HuH-7.5 (cell line): ENCODE measurements around the gene ZNF747.
A peak's percentile ranks its signal among the peaks of the same experiment; 100 is the strongest.
"Not testable (repeated sequence)": the region's sequence is repeated elsewhere in the genome, so short reads cannot be mapped to it uniquely, and the experiment has no call there.

Experiments used
- DNase-seq: peaks from one replicate; pipeline ENCODE4 v3.0.0; 2011; ENCODE audit warnings: low spot score

Gene ZNF747

DNA sequence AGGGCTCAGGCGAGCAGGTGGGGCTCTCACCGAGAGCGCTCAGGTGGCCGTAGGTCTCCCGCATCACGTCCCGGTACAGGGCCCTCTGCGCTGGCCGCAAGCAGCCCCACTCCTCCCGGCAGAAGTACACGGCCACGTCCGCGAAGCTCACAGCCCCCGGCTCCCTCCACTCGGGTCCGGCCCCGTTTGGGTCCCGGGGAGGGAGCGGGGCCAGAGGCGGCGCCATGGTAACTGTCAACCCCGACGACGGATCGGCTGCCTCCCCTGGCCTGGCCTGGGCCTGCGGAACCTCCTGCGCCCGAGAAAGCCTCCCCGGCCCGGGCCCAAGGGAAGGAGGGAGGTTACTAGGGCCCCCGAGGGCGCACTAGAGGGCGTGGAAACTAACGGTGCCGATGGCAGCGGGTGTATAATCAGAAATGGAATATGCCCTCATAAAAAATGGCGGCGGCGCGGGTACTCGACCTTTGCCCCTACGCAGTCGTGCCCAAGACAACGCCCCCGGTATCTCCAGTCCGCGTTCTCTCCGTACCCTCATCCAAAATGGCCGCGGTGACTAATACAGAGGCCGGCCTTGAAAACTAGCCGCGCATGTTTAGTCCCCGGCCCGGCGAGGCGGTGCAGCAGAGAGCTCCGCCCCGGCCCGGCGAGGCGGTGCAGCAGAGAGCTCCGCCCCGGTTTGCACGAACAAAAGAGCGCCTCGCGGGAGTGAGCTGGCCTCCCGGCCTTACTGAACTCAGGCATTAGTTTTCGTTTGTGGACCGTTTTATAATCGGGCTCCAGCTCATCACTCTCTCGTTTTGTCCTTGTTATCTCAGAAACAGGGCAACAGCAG is 23.5 kb upstream of the ZNF747 start, which contains the start of gene ZNF764:
Gene ZNF764 (minus strand): TSS at position 418 of the 832 bp plus-strand sequence. CDS start 192 bp downstream, at position 226.
- peak; percentile 95 for DNase-seq

DNA sequence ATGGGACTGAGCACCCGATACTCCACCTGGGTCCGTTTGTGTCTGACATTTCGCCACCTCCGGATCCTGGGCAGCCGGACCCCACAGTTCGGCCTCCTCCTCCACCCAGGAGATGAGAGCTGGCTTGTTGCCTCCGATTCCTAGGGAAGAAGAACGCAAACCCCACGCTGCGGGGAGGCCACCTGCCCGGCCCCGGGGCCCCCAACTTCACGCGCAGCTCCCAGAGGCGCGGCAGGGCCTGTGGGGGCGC is 23.0 kb upstream of the ZNF747 start:
- DNase-seq: no peak

GRCh38 chr16:30556125-30556473 is 21.4 kb upstream of the ZNF747 start:
- no peak for DNase-seq

- DNase-seq: no peak
Measured at GRCh38 chr16:30555315-30556124, 20.9 kb upstream of the ZNF747 start.

DNA sequence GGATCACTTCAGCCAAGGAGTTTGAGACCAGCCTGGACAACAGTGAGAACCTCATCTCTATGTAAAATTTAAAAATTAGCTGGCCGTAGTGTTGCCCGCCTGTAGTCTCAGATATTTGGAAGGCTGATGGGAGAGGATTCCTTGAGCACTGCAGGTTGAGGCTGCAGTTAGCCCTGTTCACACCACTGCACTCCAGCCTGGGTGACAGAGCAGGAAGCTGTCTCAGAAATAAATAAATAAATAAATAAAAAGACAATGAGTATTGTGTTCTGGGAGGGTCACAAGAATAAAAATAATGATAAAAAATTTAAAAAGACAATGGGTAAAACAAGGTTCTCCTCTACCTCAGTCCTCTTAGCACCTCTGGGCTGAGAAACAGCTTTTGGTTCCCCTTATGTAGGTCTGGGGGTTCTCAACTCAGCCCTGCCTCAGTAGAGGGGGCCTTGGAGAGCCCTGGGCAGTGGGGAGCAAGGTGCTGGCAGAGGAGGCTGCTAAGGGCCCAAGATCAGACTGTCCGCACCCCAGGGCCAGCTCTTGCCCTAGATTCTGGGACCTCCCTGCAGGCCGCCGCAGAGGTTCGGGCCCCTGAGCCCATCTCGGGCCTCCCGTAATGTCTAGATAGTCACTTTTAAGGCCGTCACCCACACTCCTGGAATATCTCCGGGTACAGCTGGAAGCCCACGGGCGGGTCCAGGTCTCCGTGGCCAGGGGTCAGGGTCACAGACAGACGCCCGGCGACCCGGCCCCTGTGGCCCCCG is 20.1 kb upstream of the ZNF747 start:
- no peak for DNase-seq

GRCh38 chr16:30553393-30553899 is 18.8 kb upstream of the ZNF747 start:
- DNase-seq: no peak

- no peak for DNase-seq
Measured at GRCh38 chr16:30552956-30553355, 18.3 kb upstream of the ZNF747 start.

DNA sequence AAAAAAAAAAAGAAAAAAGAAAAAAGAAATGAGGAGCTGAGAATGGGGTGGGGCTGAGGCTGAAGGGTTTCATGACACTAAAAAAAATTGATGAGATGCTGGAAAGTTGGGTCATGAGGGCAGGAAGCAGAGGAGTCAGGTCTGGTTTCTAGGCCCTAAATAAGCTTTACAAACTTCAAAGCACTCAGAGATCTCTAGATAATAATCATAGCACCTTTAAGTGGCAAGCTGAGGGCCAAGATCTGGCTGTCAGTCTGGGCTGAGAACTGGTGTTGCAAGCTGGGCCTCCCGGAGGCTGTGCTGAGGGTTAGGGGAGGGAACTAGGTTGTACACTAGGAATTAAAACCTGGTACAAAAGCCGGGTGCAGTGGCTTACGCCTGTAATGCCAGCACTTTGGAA is 17.1 kb upstream of the ZNF747 start:
- DNase-seq: no peak

DNA sequence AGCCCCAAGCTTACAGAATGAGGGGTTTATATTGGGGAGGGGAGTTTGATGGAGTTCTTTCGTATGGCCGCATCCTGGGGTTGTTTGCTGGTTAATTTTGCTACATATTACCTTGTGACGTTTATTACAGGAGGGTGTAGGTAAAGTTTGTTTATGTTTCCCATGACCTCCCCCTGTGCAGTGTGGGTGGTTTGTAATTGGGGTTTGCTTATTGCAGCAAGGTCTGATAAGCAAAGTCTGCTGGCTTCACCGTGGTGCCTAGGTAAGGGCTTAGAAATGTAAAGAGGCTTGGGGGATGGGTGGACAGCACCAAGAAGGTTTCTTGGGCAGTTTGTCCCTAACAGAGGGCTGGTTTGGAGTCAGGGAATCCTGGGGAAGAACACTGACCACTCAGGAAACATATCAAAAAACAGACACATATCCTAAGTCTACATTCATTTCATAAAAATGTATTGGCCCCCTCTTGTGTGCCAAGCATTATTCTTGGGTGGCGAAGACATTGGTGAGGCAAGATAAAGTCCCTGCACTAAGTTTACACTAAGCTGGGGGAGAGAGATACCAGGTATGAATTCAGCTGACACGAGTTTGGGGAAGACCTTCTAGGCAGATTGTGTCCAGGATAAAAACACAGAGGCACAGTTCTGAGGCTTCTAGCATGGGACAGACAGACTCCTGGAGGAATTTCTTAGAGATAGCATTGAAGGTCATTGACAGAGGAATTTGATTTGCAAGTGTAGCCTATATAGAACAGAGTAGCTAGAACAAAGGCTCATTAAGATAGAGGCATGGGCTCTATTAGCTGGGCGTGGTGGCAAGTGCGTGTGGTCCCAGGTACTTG is 14.0 kb upstream of the ZNF747 start:
- no peak for DNase-seq

- no peak for DNase-seq
Measured at GRCh38 chr16:30546115-30546514, 11.5 kb upstream of the ZNF747 start.

DNA sequence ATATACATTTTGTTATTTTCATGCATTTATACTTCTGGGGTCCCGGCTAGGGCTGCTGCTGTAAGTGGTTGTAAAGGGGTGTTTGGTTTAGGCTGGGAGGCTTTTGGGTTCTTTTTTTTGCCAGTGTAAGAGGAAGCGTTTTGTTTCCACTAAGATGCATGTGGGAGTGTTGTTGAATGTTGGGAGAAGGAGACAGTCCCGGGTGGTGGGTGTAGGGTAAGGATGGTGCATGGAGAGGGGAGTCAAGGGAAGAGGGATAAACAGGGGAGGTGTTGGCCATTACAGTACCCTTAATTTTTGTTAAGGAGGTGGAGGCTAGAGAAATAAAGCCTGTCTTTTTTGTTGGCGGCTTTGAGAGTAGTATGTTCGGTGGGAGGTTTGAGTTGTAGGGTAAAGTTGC is 8.4 kb upstream of the ZNF747 start:
- DNase-seq: no peak

- DNase-seq: no peak
Measured at GRCh38 chr16:30541502-30542329, 7.1 kb upstream of the ZNF747 start.

DNA sequence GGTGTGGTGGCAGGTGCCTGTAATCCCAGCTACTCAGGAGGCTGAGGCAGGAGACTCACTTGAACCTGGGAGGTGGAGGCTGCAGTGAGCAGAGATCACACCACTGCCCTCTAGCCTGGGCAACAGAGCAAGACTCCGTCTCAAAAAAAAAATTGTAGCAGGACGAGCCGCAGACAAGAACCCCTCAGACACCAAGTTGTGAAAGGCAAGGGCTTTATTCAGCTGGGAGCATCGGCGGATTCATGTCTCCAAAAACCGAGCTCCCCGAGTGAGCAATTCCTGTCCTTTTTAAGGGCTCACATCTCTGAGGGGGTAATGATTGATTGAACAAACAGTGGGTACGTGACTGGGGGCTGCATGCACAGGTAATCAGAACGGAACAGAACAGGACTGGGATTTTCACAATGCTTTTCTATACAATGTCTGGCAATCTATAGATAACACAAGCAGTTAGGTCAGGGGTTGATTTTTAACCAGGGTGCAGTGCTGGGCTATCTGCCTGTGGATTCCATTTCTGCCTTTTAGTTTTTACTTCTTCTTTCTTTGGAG is 6.3 kb upstream of the ZNF747 start:
- DNase-seq: not testable (repeated sequence)

DNA sequence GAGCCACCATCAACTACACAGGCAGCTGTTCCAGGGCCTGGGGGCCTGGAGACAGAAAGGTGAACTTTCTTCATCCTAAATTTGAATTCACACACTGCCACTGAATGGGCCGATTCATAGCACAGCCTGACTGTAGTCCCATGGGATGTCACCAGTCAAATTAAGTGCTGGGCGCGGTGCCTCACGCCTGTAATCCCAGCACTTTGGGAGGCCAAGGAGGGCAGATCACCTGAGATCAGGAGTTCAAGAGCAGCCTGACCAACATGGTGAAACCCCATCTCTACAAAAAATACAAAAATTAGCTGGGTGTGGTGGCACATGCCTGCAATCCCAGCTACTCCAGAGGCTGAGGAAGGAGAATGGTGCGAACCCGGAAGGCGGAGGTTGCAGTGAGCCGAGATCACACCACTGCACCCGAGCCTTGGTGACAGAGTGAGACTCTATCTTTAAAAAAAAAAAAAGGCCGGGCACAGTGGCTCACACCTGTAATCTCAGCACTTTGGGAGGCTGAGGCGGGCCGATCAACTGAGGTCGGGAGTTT is 5.4 kb upstream of the ZNF747 start:
- DNase-seq: not testable (repeated sequence)

DNA sequence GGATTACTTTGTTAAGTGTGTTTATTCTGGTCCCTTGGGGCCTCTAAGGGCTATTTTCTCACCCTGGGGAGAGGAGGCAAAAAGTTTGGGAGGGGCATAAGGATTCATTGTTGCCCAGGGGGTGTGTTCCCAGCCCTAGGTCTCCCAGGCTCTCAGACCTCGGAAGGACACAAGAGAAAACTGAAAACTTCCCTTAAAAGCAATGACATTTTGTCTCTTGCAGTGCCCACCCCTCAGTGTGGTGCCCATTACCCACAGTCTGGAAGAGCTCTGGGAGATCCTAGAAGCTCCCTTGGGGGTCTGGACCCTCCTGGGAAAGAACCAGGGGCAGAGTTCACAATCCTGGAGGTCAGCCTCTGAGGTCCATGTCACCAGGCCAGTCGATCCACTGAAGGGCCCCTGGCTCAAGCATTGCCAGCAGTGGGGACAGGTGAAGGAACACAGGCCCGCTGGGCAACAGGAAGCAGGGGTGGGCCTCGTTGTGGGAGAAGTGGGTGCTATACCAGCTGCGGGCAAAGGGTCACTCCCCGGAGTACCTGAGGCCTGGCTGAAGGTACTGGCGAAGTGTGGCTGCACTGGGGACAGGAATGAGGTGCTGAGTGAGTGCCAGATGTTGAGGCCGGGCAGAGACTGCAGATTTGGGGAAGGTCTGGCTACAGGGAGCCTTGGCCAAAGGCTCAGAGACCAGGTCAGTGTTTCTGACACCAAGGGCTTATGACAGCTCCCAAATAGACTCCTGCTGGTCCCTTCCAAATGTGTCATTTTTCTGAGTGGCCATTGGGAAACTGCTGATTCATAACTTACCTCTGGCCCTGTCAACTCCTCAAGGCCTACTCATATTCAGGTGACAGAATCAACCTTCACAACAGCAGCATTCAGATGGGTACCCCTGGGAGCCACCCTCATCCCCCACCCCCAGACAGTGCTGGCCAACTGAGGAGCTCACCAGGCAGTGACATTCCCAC is 4.6 kb upstream of the ZNF747 start:
- DNase-seq: no peak

DNA sequence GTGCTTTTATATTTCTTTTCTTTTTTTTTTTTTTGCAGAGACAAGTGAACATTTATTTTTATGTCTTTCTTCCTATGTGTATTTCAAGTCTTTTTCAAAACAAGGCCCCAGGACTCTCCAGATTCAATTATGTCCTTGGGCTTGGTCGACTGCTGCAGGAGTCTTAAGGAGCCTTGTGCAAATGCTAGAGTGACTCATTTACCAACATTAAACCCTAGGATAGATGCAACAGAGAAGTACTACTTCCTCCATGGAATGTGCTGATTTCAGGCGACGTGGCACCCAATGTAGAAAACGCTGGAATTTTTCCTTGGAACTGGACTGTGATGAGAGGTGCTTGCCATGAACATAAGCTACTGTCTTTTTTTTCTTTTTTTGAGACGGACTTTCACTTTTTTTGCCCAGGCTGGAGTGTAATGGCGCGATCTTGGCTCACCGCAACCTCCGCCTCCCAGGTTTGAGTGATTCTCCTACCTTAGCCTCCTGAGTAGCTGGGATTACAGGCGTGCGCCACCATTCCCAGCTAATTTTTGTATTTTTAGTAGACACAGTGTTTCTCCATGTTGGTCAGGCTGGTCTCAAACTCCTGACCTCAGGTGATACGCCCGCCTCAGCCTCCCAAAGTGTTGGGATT is 1.9 kb upstream of the ZNF747 start:
- not testable (repeated sequence) for DNase-seq

GRCh38 chr16:30535777-30536190 is 1.1 kb upstream of the ZNF747 start:
- DNase-seq: peak; percentile 75

- DNase-seq: no peak
Measured at GRCh38 chr16:30535106-30535776, 583 bp upstream of the ZNF747 start.
